Sigmoid colon (tissue), 7 donors: ENCODE measurements around the gene KIF21A. TPM values are rescaled to one million over a fixed set of nuclear protein-coding genes. Genes with fewer than 3 reads are reported as not detected.

Source experiments
- DNase-seq: peaks from one replicate; pipeline ENCODE4 v3.0.0-alpha.2; 2019
- H3K27ac ChIP-seq, 4 donors: fragments of 200-600 bp; sonication (generic); one replicate each; pipeline ENCODE4 v1.5.1; 2016 to 2019; ENCODE audit warnings: mild to moderate bottlenecking in 1 of 4
- H3K27me3 ChIP-seq, 3 donors: fragments of 200-600 bp; sonication (generic); one replicate each; pipeline ENCODE4 v1.5.1; 2019; ENCODE audit warnings: mild to moderate bottlenecking in 1 of 3
- H3K36me3 ChIP-seq, 4 donors: fragments of 200-600 bp; sonication (generic); one replicate each; pipeline ENCODE4 v1.5.1; 2016 to 2019
- H3K4me1 ChIP-seq, 4 donors: fragments of 200-600 bp; sonication (generic); one replicate each; pipeline ENCODE4 v1.5.1; 2017 to 2019
- H3K4me3 ChIP-seq, 4 donors: fragments of 200-600 bp; sonication (generic); one replicate each; pipeline ENCODE4 v1.5.1; 2017 to 2019; ENCODE audit warnings: mild to moderate bottlenecking in 2 of 4, moderate library complexity in 1 of 4
- H3K9me3 ChIP-seq, 4 donors: fragments of 200-600 bp in 3 of 4; sonication (generic) in 3 of 4; one replicate each; pipeline versions ENCODE4 v1.5.1 to v1.6.1; 2013 to 2019
- CTCF ChIP-seq, 4 experiments: fragments of 450-650 bp in 3 of 4; fragments of 200-600 bp in 1 of 4; IDR thresholded peaks; one replicate each; pipeline ENCODE4 v1.5.1; 2016 to 2019; ENCODE audit warnings: antibody characterized with exemption in 4 of 4, mild to moderate bottlenecking in 3 of 4, moderate library complexity in 2 of 4
- EP300 ChIP-seq, 4 donors: sonication (generic); formaldehyde crosslinking; IDR thresholded peaks; one replicate each; pipeline ENCODE4 v1.6.1; 2017; ENCODE audit warnings: antibody characterized with exemption in 4 of 4
- POLR2A ChIP-seq, 2 donors: fragments of 450-650 bp; IDR thresholded peaks; one replicate each; pipeline ENCODE4 v1.6.1; 2016; ENCODE audit warnings: antibody characterized with exemption in 2 of 2, mild to moderate bottlenecking in 2 of 2, moderate library complexity in 2 of 2
- POLR2AphosphoS5 ChIP-seq, 4 donors: sonication (generic); formaldehyde crosslinking; IDR thresholded peaks; one replicate each; pipeline ENCODE4 v1.6.1; 2017; ENCODE audit warnings: antibody characterized with exemption in 4 of 4
- WGBS, 2 donors: extraction: QIAGEN DNeasy Blood & Tissue Kit; methylation state at CpG; one replicate each; pipeline ENCODE4 v1.1.7; 2013; 5-methylcytosine and 5-hydroxymethylcytosine counted together
- intact Hi-C: fragments of 100-400 bp; cut with DNase I; formaldehyde crosslinking; loops from one replicate; pipeline ENCODE4 v1.15.1; 2023
- polyA plus RNA-seq, 3 donors: library from polyadenylated mRNA; stranded (reverse); fragments of 200-250 nt; gene quantifications; one replicate each; pipeline ENCODE4 v1.2.3, GENCODE V29; 2013
- total RNA-seq, 4 donors: library from RNA; depleted of rRNA; stranded (reverse); fragments of >200 nt; gene quantifications; one replicate each; pipeline ENCODE4 v1.1.0, GENCODE V29; 2016
- donor health status: healthy with polysubstance abuse.
- donor health status: Bipolar disorder and iron deficiency.
- donor health status: healthy.

The KIF21A gene
- total and polyA plus RNA-seq, 7 donors: 9.3 to 23.9 (median 16.9) TPM

GRCh38 chr12:39327965-39328364 is 115.0 kb downstream of the KIF21A start:
- TF ChIP-seq POLR2A (IDR thresholded peaks at IDR 0.05) (no peak), EP300 (IDR thresholded peaks at IDR 0.05) (no peak), CTCF (IDR thresholded peaks at IDR 0.05) (no peak), POLR2AphosphoS5 (IDR thresholded peaks at IDR 0.05) (no peak)
- H3K36me3 ChIP-seq: peaks cover 0 to 13% (median 0%) of the 10 kb centered on the region in 4 donors
- H3K27me3 ChIP-seq: no peaks in the 10 kb centered on the region
- no peak overlapping the region for H3K27ac ChIP-seq
- H3K9me3 ChIP-seq: no peaks in the 10 kb centered on the region
- H3K4me3 ChIP-seq: no peak overlapping the region
- DNase-seq: no peak
- WGBS, 2 donors: 81 to 87% methylated on average over 6 of the region's 6 CpGs
- intact Hi-C loops: no loop called here
- no peaks in the 10 kb centered on the region for H3K4me1 ChIP-seq

GRCh38 chr12:39327510-39327909 is 115.4 kb downstream of the KIF21A start:
- no peak overlapping the region for H3K4me3 ChIP-seq
- no peaks in the 10 kb centered on the region for H3K4me1 ChIP-seq
- no peaks in the 10 kb centered on the region for H3K27me3 ChIP-seq
- intact Hi-C loops: no loop called here
- H3K9me3 ChIP-seq: no peaks in the 10 kb centered on the region
- TF ChIP-seq CTCF (IDR thresholded peaks at IDR 0.05) (no peak), EP300 (IDR thresholded peaks at IDR 0.05) (no peak), POLR2AphosphoS5 (IDR thresholded peaks at IDR 0.05) (no peak), POLR2A (IDR thresholded peaks at IDR 0.05) (no peak)
- DNase-seq: no peak
- no peak overlapping the region for H3K27ac ChIP-seq
- 87 to 91% methylated on average over 1 of the region's 1 CpG for WGBS, 2 donors
- H3K36me3 ChIP-seq: peaks cover 0 to 13% (median 0%) of the 10 kb centered on the region in 4 donors

- no peak overlapping the region for H3K27ac ChIP-seq
- H3K4me3 ChIP-seq: no peak overlapping the region
- no peak for DNase-seq
- H3K4me1 ChIP-seq: no peaks in the 10 kb centered on the region
- H3K36me3 ChIP-seq: no peaks in the 10 kb centered on the region
- intact Hi-C loops: loop anchor here (5.0 kb wide), 1 partner anchor 373 kb away; no protein-coding TSS in a partner anchor
- TF ChIP-seq POLR2A (IDR thresholded peaks at IDR 0.05) (no peak), CTCF (IDR thresholded peaks at IDR 0.05) (no peak), EP300 (IDR thresholded peaks at IDR 0.05) (no peak), POLR2AphosphoS5 (IDR thresholded peaks at IDR 0.05) (no peak)
- 76 to 90% methylated on average over 3 of the region's 3 CpGs for WGBS, 2 donors
- no peaks in the 10 kb centered on the region for H3K9me3 ChIP-seq
- H3K27me3 ChIP-seq: no peaks in the 10 kb centered on the region
Observed at GRCh38 chr12:39319180-39319579, 123.7 kb downstream of the KIF21A start.

GRCh38 chr12:39314547-39314946 is 128.4 kb downstream of the KIF21A start:
- intact Hi-C loops: no loop called here
- H3K27ac ChIP-seq: no peak overlapping the region
- no peaks in the 10 kb centered on the region for H3K4me1 ChIP-seq
- TF ChIP-seq EP300 (IDR thresholded peaks at IDR 0.05): no peak
- TF ChIP-seq CTCF (IDR thresholded peaks at IDR 0.05): no peak
- TF ChIP-seq POLR2AphosphoS5 (IDR thresholded peaks at IDR 0.05): no peak
- no peak for TF ChIP-seq POLR2A (IDR thresholded peaks at IDR 0.05)
- H3K4me3 ChIP-seq: no peak overlapping the region
- H3K9me3 ChIP-seq: no peaks in the 10 kb centered on the region
- H3K36me3 ChIP-seq: no peaks in the 10 kb centered on the region
- no peaks in the 10 kb centered on the region for H3K27me3 ChIP-seq
- DNase-seq: no peak

GRCh38 chr12:39309516-39309915 is 133.4 kb downstream of the KIF21A start:
- Histone ChIP-seq H3K27me3 (no peaks in the 10 kb centered on the region), H3K4me3 (no peak overlapping the region), H3K27ac (no peak overlapping the region), H3K9me3 (no peaks in the 10 kb centered on the region), H3K4me1 (no peaks in the 10 kb centered on the region), H3K36me3 (peaks cover 0 to 10% (median 2%) of the 10 kb centered on the region in 4 donors)
- WGBS, 2 donors: 86 to 91% methylated on average over 4 of the region's 4 CpGs
- intact Hi-C loops: no loop called here
- TF ChIP-seq EP300 (IDR thresholded peaks at IDR 0.05): no peak
- no peak for TF ChIP-seq POLR2A (IDR thresholded peaks at IDR 0.05)
- no peak for TF ChIP-seq POLR2AphosphoS5 (IDR thresholded peaks at IDR 0.05)
- no peak for TF ChIP-seq CTCF (IDR thresholded peaks at IDR 0.05)
- no peak for DNase-seq
